H9 (cell line): ENCODE results near the gene TAS2R1. TPM values are rescaled to one million over a fixed set of nuclear protein-coding genes. Genes with fewer than 3 reads are reported as not detected.

Experiments
- DNase-seq: peaks from one replicate; pipeline ENCODE4 v3.0.0-alpha.2; 2017
- H2AFZ ChIP-seq: one replicate; pipeline ENCODE4 v1.6.1; 2013; ENCODE audit warnings: mild to moderate bottlenecking, low read length, control low read depth, moderate library complexity
- H2AK5ac ChIP-seq: 2 replicates; pipeline ENCODE4 v1.6.1; 2013; ENCODE audit warnings: low read length, control low read depth, mixed read lengths; ENCODE audit not compliant: insufficient read length
- H2BK120ac ChIP-seq: one replicate; pipeline ENCODE4 v1.6.1; 2013; ENCODE audit warnings: low read depth, mild to moderate bottlenecking, low read length, control low read depth, inconsistent platforms; ENCODE audit not compliant: poor library complexity, severe bottlenecking
- H2BK12ac ChIP-seq: 2 replicates; pipeline ENCODE4 v1.6.1; 2013; ENCODE audit warnings: low read length, control low read depth, mixed read lengths, low read depth; ENCODE audit not compliant: insufficient read length
- H2BK15ac ChIP-seq: 2 replicates; pipeline ENCODE4 v1.6.1; 2013; ENCODE audit warnings: low read depth, low read length, control low read depth
- H2BK20ac ChIP-seq: one replicate; pipeline ENCODE4 v1.6.1; 2013; ENCODE audit warnings: low read depth, mild to moderate bottlenecking, low read length, control low read depth, inconsistent platforms; ENCODE audit not compliant: poor library complexity, severe bottlenecking
- H2BK5ac ChIP-seq: 2 replicates; pipeline ENCODE4 v1.6.1; 2013; ENCODE audit warnings: low read length, control low read depth, mixed read lengths; ENCODE audit not compliant: insufficient read length
- H3K14ac ChIP-seq: 2 replicates; pipeline ENCODE4 v1.6.1; 2013; ENCODE audit warnings: low read length, control low read depth; ENCODE audit not compliant: insufficient read depth
- H3K18ac ChIP-seq: 2 replicates; pipeline ENCODE4 v1.6.1; 2013; ENCODE audit warnings: low read depth, mild to moderate bottlenecking, mixed read lengths, low read length, control low read depth; ENCODE audit not compliant: insufficient read length
- H3K23ac ChIP-seq: 2 replicates; pipeline ENCODE4 v1.6.1; 2013; ENCODE audit warnings: low read length, control low read depth, mixed read lengths, low read depth; ENCODE audit not compliant: insufficient read length
- H3K23me2 ChIP-seq: 2 replicates; pipeline ENCODE4 v1.6.1; 2013; ENCODE audit warnings: low read depth, mild to moderate bottlenecking, mixed read lengths, low read length, control low read depth; ENCODE audit not compliant: insufficient read length, poor library complexity, severe bottlenecking
- H3K27ac ChIP-seq: 2 replicates; pipeline ENCODE4 v1.5.1; 2013; ENCODE audit warnings: low read length, control low read depth, mixed read lengths, low read depth; ENCODE audit not compliant: insufficient read length
- H3K27me3 ChIP-seq: 2 replicates; pipeline ENCODE4 v1.6.1; 2013; ENCODE audit warnings: low read length, control low read depth, inconsistent platforms; ENCODE audit not compliant: insufficient read depth
- H3K4ac ChIP-seq: 2 replicates; pipeline ENCODE4 v1.6.1; 2013; ENCODE audit warnings: low read depth, mild to moderate bottlenecking, control low read depth, inconsistent platforms, low read length, moderate library complexity
- H3K4me1 ChIP-seq: 2 replicates; pipeline ENCODE4 v1.6.1; 2013; ENCODE audit warnings: low read length, control low read depth, inconsistent platforms; ENCODE audit not compliant: insufficient read depth
- H3K4me2 ChIP-seq: 2 replicates; pipeline ENCODE4 v1.6.1; 2013; ENCODE audit warnings: low read length, control low read depth, mixed read lengths; ENCODE audit not compliant: insufficient read length, insufficient read depth
- H3K56ac ChIP-seq: 2 replicates; pipeline ENCODE4 v1.6.1; 2013; ENCODE audit warnings: low read depth, mild to moderate bottlenecking, mixed read lengths, low read length, control low read depth; ENCODE audit not compliant: insufficient read length
- H3K79me1 ChIP-seq: 2 replicates; pipeline ENCODE4 v1.6.1; 2013; ENCODE audit warnings: low read depth, mild to moderate bottlenecking, moderate library complexity, low read length, control low read depth, inconsistent platforms; ENCODE audit not compliant: insufficient read depth, poor library complexity, severe bottlenecking
- H3K79me2 ChIP-seq: 2 replicates; pipeline ENCODE4 v1.6.1; 2013; ENCODE audit warnings: low read length, control low read depth, inconsistent platforms; ENCODE audit not compliant: insufficient read depth
- H3K9ac ChIP-seq: 2 replicates; pipeline ENCODE4 v1.6.1; 2013; ENCODE audit warnings: low read length, control low read depth, mixed read lengths; ENCODE audit not compliant: insufficient read length; ENCODE audit errors: extremely low read depth
- H3K9me3 ChIP-seq: one replicate; pipeline ENCODE4 v1.6.1; 2013; ENCODE audit warnings: low read depth, low read length, inconsistent platforms; ENCODE audit not compliant: control insufficient read depth
- H3T11ph ChIP-seq: one replicate; pipeline ENCODE4 v1.6.1; 2013; ENCODE audit warnings: mild to moderate bottlenecking, low read length, control low read depth, inconsistent platforms
- H4K20me1 ChIP-seq: one replicate; pipeline ENCODE4 v1.6.1; 2013; ENCODE audit not compliant: control insufficient read depth, insufficient read length, insufficient read depth
- H4K5ac ChIP-seq: 2 replicates; pipeline ENCODE4 v1.6.1; 2013; ENCODE audit warnings: low read depth, mild to moderate bottlenecking, mixed read lengths, low read length, control low read depth; ENCODE audit not compliant: insufficient read length
- H4K8ac ChIP-seq: replicated peaks from 2 replicates; pipeline ENCODE4 v1.6.1; 2013; ENCODE audit warnings: low read length, control low read depth, mixed read lengths, low read depth; ENCODE audit not compliant: insufficient read length
- H4K91ac ChIP-seq: 2 replicates; pipeline ENCODE4 v1.6.1; 2013; ENCODE audit warnings: low read depth, mild to moderate bottlenecking, moderate library complexity, mixed read lengths, low read length, control low read depth; ENCODE audit not compliant: insufficient read length
- H3K27ac Mint-ChIP-seq, 3 experiments: 2 replicates in 2 of 3; 3 replicates in 1 of 3; pipeline ENCODE4 v1.8.0; 2020 to 2021; ENCODE audit warnings: mixed read lengths in 3 of 3, mild to moderate bottlenecking in 1 of 3, moderate library complexity in 1 of 3
- H3K27me3 Mint-ChIP-seq: 2 replicates; pipeline ENCODE4 v1.8.0; 2021; ENCODE audit warnings: low read depth, mild to moderate bottlenecking, moderate library complexity, mixed read lengths
- H3K36me3 Mint-ChIP-seq, 3 experiments: 2 replicates in 2 of 3; 3 replicates in 1 of 3; pipeline ENCODE4 v1.8.0; 2020 to 2021; ENCODE audit warnings: low read depth in 3 of 3, mixed read lengths in 3 of 3; ENCODE audit not compliant: insufficient read depth in 1 of 3
- H3K4me1 Mint-ChIP-seq, 2 experiments: 2 replicates each; pipeline ENCODE4 v1.8.0; 2020; ENCODE audit warnings: mixed read lengths in 2 of 2
- H3K4me3 Mint-ChIP-seq, 2 experiments: 2 replicates in 1 of 2; 3 replicates in 1 of 2; pipeline ENCODE4 v1.8.0; 2020 to 2021; ENCODE audit warnings: mild to moderate bottlenecking in 2 of 2, mixed read lengths in 2 of 2, moderate library complexity in 1 of 2
- H3K9me3 Mint-ChIP-seq, 2 experiments: 2 replicates in 1 of 2; 3 replicates in 1 of 2; pipeline ENCODE4 v1.8.0; 2020; ENCODE audit warnings: mild to moderate bottlenecking in 2 of 2, mixed read lengths in 2 of 2, moderate library complexity in 1 of 2
- WGBS: extraction: QIAGEN DNeasy Blood & Tissue Kit; methylation state at CpG from one replicate; pipeline ENCODE4 v1.1.7; 2013; ENCODE audit warnings: missing lambda C conversion rate, low lambda C conversion rate, mixed read lengths; ENCODE audit not compliant: insufficient read length; ENCODE audit errors: extremely low coverage; 5-methylcytosine and 5-hydroxymethylcytosine counted together
- total RNA-seq: library from RNA; stranded (reverse); gene quantifications from 2 replicates; pipeline ENCODE4 v1.2.1, GENCODE V29; 2021
- TF ChIP-seq, protein P1 (sequence below): fragments of 200-600 bp; sonication (generic); conservative IDR thresholded peaks from 3 replicates; pipeline ENCODE4 v1.8.0; 2021; ENCODE audit warnings: antibody characterized with exemption, mild to moderate bottlenecking

The TAS2R1 gene
- total RNA-seq, 1 experiment from 2014 or later, result not detected

DNA sequence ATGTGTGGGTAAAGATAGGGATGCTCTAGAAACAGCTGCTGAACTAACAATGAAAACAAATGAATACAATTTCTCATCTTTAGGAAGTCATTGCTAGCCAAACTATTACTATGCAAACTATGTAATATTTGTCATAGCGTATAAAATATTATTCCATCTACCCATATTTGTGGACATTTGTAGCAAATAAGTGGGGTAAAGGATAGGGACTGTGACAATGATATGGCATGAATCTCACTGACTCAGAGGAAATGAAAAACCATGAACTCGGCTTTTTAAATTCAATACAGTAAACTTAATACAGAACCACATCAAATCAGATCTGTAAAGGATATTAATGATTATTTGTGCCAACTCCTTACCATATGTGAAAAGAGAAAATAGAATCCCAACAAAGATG is 16.7 kb upstream of the TAS2R1 start:
- TF ChIP-seq, protein P1, sequence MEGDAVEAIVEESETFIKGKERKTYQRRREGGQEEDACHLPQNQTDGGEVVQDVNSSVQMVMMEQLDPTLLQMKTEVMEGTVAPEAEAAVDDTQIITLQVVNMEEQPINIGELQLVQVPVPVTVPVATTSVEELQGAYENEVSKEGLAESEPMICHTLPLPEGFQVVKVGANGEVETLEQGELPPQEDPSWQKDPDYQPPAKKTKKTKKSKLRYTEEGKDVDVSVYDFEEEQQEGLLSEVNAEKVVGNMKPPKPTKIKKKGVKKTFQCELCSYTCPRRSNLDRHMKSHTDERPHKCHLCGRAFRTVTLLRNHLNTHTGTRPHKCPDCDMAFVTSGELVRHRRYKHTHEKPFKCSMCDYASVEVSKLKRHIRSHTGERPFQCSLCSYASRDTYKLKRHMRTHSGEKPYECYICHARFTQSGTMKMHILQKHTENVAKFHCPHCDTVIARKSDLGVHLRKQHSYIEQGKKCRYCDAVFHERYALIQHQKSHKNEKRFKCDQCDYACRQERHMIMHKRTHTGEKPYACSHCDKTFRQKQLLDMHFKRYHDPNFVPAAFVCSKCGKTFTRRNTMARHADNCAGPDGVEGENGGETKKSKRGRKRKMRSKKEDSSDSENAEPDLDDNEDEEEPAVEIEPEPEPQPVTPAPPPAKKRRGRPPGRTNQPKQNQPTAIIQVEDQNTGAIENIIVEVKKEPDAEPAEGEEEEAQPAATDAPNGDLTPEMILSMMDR, result no peak
- H4K5ac ChIP-seq, result no peak overlapping the region
- H3K18ac ChIP-seq, result no peak overlapping the region
- no peak overlapping the region for H2AFZ ChIP-seq
- H2BK20ac ChIP-seq, result no peak overlapping the region
- no peak overlapping the region for H3K23ac ChIP-seq
- no peaks in the 10 kb centered on the region for H3K79me1 ChIP-seq
- no peaks in the 10 kb centered on the region for H3K23me2 ChIP-seq
- H3K27ac ChIP-seq, result no peak overlapping the region
- H3K4ac ChIP-seq, result no peak overlapping the region
- no peak overlapping the region for H4K8ac ChIP-seq
- Mint-ChIP-seq H3K4me3 (no peak overlapping the region), H3K4me1 (no peaks in the 10 kb centered on the region), H3K36me3 (no peaks in the 10 kb centered on the region), H3K27ac (no peak overlapping the region), H3K27me3 (no peaks in the 10 kb centered on the region), H3K9me3 (no peaks in the 10 kb centered on the region)
- no peak overlapping the region for H3K9ac ChIP-seq
- H3K79me2 ChIP-seq, result no peaks in the 10 kb centered on the region
- no peak overlapping the region for H2BK15ac ChIP-seq
- no CpG with 5 or more reads among the region's 2 CpGs for WGBS
- no peak overlapping the region for H3T11ph ChIP-seq
- H4K91ac ChIP-seq, result no peak overlapping the region
- no peaks in the 10 kb centered on the region for H3K9me3 ChIP-seq
- H2BK12ac ChIP-seq, result no peak overlapping the region
- H3K27me3 ChIP-seq, result no peaks in the 10 kb centered on the region; the same call in 1 of the 2 replicates
- no peak for DNase-seq
- no peak overlapping the region for H3K56ac ChIP-seq
- H2BK5ac ChIP-seq, result no peak overlapping the region
- H2BK120ac ChIP-seq, result no peak overlapping the region
- no peaks in the 10 kb centered on the region for H3K4me1 ChIP-seq
- H2AK5ac ChIP-seq, result no peak overlapping the region
- H3K14ac ChIP-seq, result no peak overlapping the region
- H3K4me2 ChIP-seq, result no peak overlapping the region
- no peaks in the 10 kb centered on the region for H4K20me1 ChIP-seq
